ENCODE measurements around the gene SCN1A.
A peak's percentile ranks its signal among the peaks of the same experiment; 100 is the strongest.
"Not testable (repeated sequence)": the region's sequence is repeated elsewhere in the genome, so short reads cannot be mapped to it uniquely, and the experiment has no call there.

The SCN1A gene

GRCh38 chr2:166127217-166128155, at the start of gene SCN1A:
SCN1A (minus strand) TSS chr2:166128020; CDS start chr2:166073621, 54,399 bp downstream.
- DNase-seq, result peak; percentile 81

GRCh38 chr2:166173263-166173662, 45.4 kb upstream of the SCN1A start:
- DNase-seq, result no peak

- no peak for DNase-seq
Observed at GRCh38 chr2:166171216-166171615, 43.4 kb upstream of the SCN1A start.

GRCh38 chr2:166170356-166170755, 42.5 kb upstream of the SCN1A start:
- DNase-seq, result no peak

GRCh38 chr2:166167449-166167848, 39.6 kb upstream of the SCN1A start:
- no peak for DNase-seq

GRCh38 chr2:166163775-166164174, 36.0 kb upstream of the SCN1A start:
- no peak for DNase-seq

- no peak for DNase-seq
Observed at GRCh38 chr2:166158546-166158945, 30.7 kb upstream of the SCN1A start.

GRCh38 chr2:166157578-166157977, 29.8 kb upstream of the SCN1A start:
- no peak for DNase-seq

- DNase-seq, result no peak
Observed at GRCh38 chr2:166156985-166157490, 29.2 kb upstream of the SCN1A start.

GRCh38 chr2:166155589-166155988, 27.8 kb upstream of the SCN1A start:
- DNase-seq, result no peak

- DNase-seq, result no peak
Observed at GRCh38 chr2:166154685-166155338, 27.0 kb upstream of the SCN1A start.

- no peak for DNase-seq
Observed at GRCh38 chr2:166152064-166152463, 24.2 kb upstream of the SCN1A start.

- DNase-seq, result no peak
Observed at GRCh38 chr2:166148500-166149400, 20.9 kb upstream of the SCN1A start.

- no peak for DNase-seq
Observed at GRCh38 chr2:166147883-166148282, 20.1 kb upstream of the SCN1A start.

- no peak for DNase-seq
Observed at GRCh38 chr2:166144071-166144470, 16.3 kb upstream of the SCN1A start.

GRCh38 chr2:166140932-166141331, 13.1 kb upstream of the SCN1A start:
- no peak for DNase-seq

GRCh38 chr2:166140475-166140874, 12.7 kb upstream of the SCN1A start:
- no peak for DNase-seq

GRCh38 chr2:166139479-166139878, 11.7 kb upstream of the SCN1A start:
- not testable (repeated sequence) for DNase-seq

GRCh38 chr2:166138667-166139066, 10.8 kb upstream of the SCN1A start:
- DNase-seq, result no peak

- DNase-seq, result no peak
Observed at GRCh38 chr2:166138144-166138543, 10.3 kb upstream of the SCN1A start.

GRCh38 chr2:166137331-166137730, 9.5 kb upstream of the SCN1A start:
- DNase-seq, result no peak

- DNase-seq, result no peak
Observed at GRCh38 chr2:166135849-166136258, 8.0 kb upstream of the SCN1A start.
